ENCODE measurements around the gene SYNGAP1.

Gene SYNGAP1

DNA sequence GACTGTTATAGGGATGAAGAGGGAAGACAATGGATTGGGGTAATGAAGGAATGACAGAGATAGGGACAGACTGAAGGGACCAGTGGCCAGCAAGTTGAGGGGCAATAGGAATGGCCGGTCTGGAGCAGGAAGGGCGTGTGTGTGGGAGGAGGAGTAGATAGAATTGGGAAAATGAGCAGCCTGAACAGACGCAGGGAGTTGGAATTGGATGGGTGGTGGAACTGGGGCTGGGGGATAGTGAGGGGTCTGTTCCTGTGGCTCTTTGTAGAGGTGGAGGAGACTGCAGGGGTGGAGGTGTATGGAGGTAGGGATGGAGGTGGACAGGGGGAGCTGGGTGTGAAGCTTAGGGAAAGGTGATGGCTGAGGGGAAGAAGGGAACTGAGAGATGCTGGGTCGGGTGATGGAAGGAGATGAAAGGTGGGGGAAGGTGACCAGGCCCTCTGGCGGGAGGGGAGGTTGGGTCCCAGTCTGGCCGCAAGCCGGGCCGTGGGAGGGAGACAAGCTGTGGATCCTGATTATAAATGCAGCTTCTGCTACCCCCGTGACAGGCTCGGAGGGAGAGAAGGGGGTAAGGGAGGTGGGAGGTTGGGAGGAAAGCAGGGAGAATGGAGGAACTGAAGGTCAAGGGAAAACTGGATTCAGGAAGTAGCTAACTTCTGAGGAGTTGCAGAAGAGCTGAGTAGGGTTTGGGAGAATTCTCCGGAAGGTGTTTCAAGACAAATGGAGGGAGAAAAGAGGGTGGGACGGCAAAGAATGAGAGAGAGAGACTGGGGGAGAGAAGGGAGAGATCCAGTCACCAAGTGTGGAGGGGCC, 5.2 kb downstream of the SYNGAP1 start:
- DNase-seq: peak; percentile 58

DNA sequence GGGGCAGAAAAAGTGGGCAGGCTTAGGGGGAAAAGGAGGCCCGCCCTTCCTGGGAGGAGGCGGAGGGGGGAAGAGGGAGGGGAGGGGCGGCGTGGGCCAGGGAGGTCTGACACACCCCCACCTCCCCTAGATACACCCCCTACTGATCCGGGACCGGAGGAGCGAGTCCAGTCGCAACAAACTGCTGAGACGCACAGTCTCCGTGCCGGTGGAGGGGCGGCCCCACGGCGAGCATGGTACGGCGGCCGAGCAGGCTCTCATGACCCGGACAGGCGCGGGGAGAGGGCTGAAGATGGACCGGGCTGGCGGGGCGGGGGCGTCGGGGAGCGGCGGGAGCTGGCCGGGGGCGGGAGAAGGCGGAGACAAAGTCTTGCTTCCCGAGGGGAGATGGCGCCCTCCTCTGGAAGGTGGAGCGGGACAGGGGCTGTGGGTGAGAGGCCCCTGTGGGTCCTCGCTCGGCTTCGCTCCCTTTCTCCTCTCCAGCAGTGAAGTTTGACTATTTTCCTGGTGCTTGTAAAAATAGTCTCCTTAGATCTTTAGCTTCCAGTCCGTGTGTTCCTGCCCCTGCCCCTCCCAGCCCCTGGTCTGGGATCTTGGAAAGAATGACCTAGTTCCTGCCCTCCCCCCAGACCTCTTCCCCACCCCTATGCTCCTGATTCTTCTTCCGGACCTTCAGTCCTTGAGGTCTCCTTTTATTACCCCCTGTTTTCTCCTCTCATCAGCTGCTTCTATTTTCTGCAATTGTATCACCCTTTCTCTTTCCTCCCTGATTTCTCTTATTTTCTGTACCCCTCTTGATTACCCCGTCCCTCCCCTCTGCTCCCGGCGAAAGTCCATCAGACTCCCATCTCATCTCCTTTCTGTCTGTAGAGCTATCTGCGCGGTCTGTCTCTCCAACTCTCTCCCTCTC, 6.1 kb downstream of the SYNGAP1 start:
- DNase-seq: peak; percentile 94

DNA sequence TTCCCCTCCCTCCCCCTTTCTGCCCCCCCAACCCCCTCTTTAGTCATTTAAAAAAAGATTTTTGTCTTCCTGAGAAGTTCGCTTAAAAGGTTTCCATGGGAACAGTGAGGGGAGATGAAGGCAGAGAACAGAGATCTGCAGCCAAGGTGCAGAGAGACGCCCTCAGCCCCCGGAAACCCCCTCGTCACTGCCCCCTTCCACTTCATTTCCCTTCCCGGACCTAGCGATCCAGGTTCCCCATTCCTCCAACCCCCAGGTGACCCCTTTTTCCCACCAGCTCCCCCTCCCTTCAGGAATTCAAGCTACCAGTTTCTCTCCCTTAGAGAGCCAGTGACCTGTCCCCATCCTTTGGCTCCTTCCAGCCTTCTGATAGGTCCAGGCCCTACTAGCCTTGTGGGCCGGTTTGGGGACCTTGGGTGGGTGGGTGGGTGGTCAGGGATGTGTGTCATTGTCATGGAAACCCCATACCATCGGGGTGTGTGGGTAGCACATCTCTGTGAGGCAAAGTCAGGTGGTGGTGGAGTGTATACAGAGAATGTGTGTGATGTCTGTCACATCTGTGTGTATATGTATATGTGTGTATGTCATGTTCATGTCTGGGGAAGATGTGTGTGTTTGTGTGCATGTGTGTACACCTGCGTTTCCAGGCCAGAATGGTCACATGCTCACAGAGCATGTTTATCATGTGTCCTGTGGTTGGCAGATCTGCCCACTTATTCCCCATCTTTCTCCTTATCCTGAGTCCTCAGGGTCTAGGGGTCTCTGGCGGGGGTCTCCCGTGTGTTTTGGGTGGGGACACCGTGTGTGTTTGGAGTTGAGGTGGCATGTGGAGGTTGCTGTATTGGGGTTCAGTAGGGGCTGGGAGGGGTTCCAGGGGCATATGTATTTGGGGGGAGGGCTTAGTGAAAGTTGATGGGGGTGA, 7.0 kb downstream of the SYNGAP1 start:
- DNase-seq: peak; percentile 69

DNA sequence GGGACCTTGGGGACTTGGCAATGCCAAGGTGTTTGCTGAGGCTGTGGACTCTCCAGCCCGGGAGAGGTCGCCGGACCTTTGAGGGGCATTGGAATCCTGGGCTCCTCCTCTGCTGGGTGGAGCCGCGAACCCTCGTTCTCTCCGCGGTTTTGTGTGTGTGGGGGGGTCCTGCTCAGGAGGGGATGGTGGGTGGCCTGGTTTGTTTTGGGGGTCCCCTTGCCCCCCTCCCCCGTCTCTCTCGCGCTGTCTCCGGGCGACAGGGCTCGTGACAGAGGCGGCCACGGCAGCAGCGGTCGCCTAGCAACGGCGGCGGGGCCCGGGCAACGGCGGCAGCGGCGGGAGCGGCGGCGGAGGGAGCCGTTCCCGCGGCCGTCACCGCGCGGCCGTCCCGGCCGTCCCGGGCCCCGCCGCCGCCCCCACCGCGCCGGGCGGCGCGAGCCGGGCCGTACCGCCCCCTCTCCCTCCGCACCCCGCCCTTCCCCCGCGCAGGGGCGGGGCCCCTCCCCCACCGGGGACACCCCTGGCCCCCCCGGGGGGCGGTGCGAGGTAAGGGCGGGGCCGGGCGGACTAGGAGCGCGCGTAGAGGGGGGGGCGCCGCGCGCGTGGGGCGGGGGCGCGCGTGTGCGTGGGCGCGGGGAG, 7.8 kb downstream of the SYNGAP1 start:
- peak; percentile 78 for DNase-seq

DNA sequence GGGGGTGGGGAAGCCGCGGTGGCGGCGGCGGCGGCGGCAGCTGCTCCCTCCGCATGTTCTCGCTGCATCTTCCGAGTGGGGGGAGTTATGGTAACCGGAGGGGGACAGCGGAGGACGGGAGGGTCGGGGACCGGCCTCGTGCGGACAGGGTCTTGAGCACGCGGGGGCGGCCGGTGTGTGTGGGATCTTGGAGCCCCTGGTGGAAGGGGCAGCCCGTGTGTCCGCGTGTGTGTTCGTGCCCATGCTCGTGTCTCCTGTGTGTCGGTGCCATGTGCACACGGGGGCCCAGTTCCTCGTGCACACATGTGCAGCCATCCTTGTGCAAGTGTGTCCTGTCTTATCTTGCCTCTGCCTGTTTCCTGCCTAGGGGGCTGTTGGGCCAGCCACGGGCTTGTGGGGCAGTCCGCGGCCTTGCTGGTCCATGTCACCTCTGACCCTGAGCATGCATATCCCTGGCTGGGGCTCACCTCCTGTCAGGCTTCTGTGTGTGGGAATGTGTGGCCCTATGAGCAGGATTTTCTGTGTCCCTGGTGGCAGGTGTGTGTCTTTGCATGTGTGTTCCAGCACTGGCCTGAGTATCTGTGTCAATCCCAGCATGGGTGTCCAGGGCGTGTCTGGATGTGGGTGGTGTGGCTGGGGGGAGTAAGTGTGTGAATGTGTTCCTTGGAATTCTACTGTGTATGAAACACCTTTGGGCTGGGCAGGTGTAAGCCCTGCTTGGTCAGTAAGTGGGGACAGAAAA, 8.5 kb downstream of the SYNGAP1 start:
- peak; percentile 79 for DNase-seq

DNA sequence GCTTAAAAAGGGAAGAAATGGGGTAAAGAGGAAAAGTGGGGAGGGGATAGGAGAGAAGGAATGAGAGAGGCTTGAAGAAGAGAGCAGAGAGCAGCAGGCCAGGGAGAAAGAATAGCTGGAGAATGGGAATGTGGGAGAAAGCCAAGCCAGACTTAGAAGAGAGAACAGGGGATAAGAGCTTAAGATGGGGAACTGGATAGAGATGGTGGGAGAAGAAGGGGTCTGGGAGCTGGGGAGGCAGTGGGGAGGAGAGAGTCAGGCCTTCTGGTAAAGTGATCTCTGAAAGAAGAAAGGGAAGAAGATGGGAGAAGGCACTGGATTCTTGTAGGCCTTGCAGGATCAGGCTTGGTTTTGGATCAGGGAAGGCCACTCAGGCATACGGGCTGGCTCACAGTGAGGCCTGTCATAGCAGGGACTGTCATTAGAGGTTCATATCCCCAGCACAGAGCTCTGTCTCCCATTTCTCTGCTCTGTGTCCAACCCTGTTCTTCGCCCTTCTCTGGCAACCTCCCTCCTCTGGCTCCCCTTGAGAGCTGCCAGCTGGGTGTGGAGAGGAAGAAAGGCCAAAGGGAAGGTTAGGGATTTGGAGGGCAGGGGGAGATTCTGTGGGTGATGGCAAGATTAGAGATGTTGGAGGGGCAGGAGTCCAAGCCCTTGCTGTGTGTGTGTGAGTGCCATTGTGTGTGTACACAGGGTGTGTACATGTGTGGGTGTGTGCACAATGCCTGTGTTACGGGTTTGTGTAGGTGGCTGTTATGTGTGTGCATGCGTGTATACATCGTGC, 9.3 kb downstream of the SYNGAP1 start:
- DNase-seq: peak; percentile 24

DNA sequence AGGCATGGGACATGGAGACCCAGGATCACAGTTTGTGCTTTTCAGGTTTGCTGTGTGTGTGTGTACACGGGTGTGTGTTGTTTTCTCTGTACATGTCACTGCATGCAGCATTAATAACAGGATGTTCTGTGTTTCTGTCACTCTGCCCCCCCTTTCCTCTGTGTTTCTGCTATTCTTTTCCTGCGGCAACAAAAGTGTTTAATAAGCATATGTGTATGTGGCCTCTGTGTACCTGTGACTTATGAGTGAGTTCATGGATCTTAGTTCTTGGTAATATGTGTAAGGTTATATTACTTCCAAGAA, 9.8 kb downstream of the SYNGAP1 start:
- DNase-seq: no peak

DNA sequence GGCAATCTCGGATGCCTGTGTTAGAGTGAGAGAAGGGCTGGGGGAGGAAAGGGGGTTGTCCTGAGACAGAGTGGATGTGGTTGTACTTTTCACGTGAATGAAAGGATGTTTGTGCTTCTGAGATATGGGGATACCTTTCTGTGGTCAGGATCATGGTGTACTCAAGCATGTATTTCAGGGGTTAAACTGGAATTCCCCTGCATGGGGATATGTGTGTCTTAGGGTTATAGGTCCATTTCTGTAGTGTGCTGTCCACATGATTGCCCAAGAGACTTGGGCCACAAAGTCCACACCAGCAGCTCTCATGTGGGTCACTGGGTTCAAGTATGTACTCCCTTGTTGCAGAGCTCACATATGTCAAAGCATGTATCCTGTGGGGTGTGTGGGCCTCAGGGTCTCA, 10.5 kb downstream of the SYNGAP1 start:
- DNase-seq: no peak

DNA sequence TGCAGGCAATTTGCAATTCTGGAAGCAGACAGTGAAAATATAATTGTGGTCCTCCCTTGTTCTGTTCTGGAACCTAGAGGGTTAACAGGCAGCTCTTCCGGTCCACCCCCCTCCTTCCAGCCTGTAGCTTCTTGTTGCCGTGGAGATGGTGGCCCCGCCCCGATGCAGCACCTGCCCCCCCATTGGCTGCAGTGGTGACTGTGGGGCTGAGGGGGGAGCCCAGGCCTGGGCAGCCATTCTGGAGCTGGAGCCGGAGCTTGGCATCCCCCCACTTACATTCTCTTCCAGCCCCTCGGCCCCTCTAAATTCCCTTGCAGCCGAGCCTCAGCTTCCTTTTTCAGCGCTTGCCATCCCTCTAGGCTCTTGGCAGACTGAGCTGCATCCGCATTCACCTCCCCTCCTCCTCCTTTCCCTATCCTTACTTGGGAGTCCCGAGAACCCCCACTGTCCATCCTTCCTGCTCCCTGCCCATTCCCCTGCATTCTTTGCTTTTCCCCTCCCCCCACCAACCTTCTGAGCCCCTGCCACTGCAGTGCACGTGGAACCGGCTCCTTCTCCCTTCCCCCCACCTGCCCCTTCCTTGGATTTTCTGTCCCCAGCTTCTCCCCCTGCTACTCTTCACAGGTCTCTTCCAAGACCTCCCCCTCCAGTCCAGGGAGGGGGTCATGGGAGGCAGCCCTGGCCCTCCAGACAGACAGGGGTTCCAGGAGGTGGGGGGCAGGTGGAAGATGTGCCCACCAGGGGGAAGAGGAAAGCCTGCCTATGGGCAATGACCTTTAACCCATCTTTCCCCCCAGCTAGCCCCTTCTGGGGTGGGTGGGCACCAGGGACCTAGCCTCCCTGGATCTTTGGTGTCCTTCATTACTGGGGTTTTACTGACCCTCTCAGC, 11.4 kb downstream of the SYNGAP1 start:
- peak; percentile 56 for DNase-seq

DNA sequence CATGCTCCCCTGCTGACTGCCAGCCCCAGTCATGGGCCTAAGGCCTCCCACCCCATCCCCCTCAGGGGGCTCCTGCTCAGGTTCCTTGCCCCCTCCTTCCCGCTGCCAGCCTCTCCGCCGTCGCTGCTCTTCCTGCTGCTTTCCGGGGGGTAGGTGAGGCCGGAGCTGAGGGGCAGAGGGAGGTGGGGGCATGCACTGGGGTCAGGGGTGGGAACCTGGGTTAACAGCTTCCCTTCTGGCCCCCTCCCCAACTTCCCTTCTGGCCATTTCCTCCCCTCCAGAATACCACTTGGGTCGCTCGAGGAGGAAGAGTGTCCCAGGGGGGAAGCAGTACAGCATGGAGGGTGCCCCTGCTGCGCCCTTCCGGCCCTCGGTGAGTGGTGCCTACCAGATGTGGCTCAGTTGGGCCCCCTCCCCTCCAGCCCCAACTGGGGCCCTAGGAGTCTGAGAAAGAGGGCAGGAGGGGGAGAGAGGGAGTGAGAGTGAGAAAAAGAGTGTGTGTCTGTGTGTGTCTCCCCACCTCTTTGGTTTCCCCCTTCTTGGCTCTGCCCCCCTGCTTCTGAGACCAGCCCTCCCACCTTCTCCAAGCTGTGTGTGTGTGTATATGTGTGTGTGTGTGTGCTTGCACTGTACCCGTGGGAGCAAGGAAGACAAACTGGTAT, 12.1 kb downstream of the SYNGAP1 start:
- no peak for DNase-seq

DNA sequence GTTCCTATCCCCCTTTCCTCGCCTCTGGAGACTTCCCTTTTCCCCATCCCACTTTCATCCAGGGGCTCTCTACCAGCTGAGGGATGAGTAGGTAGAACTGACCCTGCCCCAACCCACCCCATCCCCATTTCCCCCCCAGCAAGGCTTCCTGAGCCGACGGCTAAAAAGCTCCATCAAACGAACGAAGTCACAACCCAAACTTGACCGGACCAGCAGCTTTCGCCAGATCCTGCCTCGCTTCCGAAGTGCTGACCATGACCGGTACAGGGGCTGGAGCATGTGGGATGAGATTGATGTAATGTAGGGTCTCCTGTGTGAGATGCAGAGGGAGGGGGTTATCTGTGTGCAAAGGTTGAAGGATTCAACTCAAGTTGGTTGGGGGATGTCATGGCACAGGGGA, 12.7 kb downstream of the SYNGAP1 start:
- DNase-seq: no peak

DNA sequence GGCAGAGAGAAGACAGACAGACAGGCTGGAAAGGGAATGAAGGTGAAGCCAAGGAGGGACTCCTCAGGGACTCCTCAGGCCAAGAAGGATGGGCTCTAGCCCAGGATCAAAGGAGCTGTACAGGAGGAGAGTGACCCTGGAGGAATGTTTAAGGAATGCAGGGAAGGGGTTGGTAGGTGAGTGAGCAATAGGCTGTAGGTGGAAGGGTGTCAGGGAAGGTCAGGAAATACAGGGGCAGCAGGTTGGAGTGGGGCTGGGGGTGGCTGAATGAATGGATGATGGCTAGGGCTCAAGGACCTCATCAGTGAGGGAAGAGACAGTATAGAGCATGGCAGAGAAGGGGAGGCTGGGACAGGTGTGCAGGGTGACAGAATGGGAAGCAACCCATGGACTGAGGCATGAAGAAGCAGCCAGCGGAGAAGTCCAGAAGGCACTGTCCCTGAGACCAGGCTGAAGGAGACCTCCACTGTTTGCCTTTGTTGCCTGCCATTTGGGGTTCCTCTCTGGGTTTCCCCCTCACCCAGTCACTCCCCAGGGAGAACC, 13.2 kb downstream of the SYNGAP1 start:
- no peak for DNase-seq

DNA sequence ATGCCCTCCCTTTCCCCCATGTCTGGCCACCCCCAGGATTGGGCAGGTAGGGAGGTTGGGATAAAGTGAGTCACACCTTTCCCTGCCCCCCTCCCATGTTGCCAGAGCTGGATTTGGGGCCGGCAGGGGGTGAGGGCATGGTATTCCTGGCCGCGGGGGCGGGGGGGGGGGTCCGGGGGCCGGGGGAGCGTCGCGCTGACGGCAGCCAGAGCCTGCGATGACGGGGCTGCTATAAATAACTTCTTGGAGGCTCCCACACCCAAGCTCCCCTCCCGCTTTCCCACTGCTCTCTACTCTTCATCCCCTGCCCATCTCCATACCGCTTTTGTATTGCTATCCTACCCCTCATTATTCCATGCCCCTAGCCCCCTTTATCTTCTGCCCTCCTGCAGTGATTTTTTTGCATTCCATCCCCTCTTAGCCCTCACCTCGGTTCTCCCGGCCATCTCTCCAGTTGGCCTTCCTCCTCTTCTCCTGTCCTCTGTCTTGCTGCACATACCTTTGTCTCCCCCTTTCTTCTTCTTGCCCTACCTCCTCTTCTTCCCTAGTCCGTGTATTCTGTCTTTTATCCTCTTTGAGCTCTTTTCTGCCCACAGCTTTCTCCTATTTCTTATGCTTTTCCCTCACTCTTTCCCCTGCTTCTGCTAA, 13.8 kb downstream of the SYNGAP1 start:
- no peak for DNase-seq

DNA sequence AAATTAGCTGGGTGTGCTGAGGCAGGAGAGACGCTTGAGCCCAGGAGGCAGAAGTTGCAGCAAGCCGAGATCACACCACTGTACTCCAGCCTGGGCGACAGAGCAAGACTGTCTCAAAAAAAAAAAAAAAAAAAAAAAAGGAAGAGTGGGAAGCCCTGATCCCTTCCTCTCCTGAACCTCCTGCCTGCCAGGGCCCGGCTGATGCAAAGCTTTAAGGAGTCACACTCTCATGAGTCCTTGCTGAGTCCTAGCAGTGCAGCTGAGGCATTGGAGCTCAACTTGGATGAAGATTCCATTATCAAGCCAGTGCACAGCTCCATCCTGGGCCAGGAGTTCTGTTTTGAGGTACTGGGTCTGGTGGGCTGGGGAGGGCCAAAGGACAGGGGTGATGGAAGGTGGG, 15.1 kb downstream of the SYNGAP1 start:
- no peak for DNase-seq

DNA sequence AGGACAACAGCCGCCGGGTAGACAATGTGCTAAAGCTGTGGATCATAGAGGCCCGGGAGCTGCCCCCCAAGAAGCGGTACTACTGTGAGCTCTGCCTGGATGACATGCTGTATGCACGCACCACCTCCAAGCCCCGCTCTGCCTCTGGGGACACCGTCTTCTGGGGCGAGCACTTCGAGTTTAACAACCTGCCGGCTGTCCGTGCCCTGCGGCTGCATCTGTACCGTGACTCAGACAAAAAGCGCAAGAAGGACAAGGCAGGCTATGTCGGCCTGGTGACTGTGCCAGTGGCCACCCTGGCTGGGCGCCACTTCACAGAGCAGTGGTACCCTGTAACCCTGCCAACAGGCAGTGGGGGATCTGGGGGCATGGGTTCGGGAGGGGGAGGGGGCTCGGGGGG, 17.8 kb downstream of the SYNGAP1 start:
- no peak for DNase-seq

DNA sequence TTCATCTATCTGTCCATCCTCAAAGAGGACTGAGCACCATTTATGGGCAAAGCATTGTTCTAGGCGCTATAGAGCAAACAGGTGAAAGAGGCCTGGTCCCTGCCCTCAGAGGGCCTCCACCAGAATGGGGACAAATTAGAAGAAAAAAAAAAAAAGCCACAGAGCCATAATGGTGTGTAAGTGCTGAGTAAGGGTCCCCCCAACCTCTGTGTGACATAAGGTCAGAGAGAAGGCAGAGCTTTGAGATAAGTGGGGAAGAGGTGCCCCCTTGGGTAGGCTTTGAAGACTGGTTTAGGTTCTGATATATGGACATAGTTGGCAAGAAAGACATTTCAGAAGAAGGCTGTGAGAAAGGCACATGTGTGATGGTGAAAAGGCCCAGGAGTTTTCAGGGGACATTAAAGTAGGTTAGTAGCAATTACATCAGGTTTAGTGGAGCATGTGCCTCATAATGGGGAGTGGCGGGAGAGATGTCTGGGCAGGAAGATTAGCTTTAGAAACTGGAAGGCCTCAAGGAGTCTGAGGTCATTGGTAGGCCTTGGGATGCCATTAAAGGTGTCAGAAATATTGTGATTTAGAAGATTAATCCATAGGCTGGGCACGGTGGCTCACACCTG, 19.2 kb downstream of the SYNGAP1 start:
- no peak for DNase-seq

DNA sequence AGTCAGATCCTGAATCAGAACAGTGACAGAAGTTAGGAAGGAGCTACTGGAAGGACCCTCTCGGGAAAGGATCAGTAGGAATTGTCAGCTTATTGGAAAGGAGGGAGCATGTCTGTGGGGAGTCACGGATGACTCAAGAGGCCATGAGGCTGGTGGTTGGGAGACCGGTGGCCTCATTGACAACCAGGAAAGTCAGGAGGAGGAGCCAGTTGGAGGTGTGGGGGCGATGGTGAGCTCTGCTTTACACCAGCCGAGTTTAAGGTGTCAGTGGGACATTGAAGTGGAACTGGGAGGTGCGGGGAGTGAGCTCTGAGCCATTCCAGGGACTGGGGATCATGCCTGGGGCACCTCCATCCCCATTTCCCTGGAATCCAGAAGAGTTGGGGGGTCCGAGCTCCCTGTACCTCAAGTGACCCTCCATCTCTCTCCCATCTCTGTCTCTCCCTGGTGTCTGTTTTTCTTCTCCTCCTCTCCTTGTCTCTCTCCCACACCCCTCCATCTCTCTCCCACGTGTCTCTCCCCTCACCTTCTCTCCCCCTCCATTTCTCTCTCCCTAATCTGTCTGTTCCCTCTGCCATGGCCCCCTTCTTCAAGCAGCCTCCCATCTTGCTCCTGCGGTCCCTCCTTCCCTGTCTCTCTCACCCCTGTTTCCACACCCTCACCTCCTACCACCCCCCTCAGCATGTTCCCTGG, 20.2 kb downstream of the SYNGAP1 start:
- DNase-seq: no peak

Data from DMS53 (cell line).